ENCODE measurements around the gene TSLP. TPM values are rescaled to one million over a fixed set of nuclear protein-coding genes. Genes with fewer than 3 reads are reported as not detected.

The TSLP gene
- total and polyA plus RNA-seq, 9 of the 15 experiments (the other 6 are each of a cell fraction or from before 2014, with no cell fraction given), result 0.09 to 2.8 (median 1.2) TPM

GRCh38 chr5:111092062-111092853 is 20.7 kb downstream of the TSLP start, which contains the start of gene WDR36 (continued):
- TF ChIP-seq RREB1 (CRISPR knock-in tag; IDR thresholded peaks at IDR 0.05) (peak; percentile 65; the same call in 1 of the 2 replicates), ERF (CRISPR knock-in tag; IDR thresholded peaks at IDR 0.05) (no peak), ZBTB49 (CRISPR knock-in tag; IDR thresholded peaks at IDR 0.05; ENCODE audit: borderline replicate concordance) (0 out of 2 replicates have a peak, but pooled peaks have one; percentile 3), KAT2B (IDR thresholded peaks at IDR 0.05; ENCODE audit: low read depth, low read length) (no peak), ID3 (CRISPR knock-in tag; IDR thresholded peaks at IDR 0.05) (no peak), ID3 (tag; IDR thresholded peaks at IDR 0.05) (peak; percentile 43; the same call in 1 of the 2 replicates), NR0B1 (IDR thresholded peaks at IDR 0.05; ENCODE audit: partially characterized antibody) (no peak), SOX6 (IDR thresholded peaks at IDR 0.05) (peak; percentile 95), ZBTB8A (IDR thresholded peaks at IDR 0.05; ENCODE audit: partially characterized antibody) (no peak), ZNF740 (CRISPR knock-in tag; IDR thresholded peaks at IDR 0.05) (0 out of 2 replicates have a peak, but pooled peaks have one; percentile 30), ZNF740 (tag; IDR thresholded peaks at IDR 0.05) (no peak), PRMT5 (CRISPR knock-in tag; IDR thresholded peaks at IDR 0.05) (no peak), ARID3A (IDR thresholded peaks at IDR 0.05; ENCODE audit: borderline replicate concordance, low read depth, low read length) (no peak; the same call in 1 of the 2 replicates)
